H9 (cell line): Measurements from ENCODE around the gene AFF1. TPM values are rescaled to one million over a fixed set of nuclear protein-coding genes. Genes with fewer than 3 reads are reported as not detected.

Source experiments
- DNase-seq: peaks from one replicate; pipeline ENCODE4 v3.0.0-alpha.2; 2017
- H2AFZ ChIP-seq: one replicate; pipeline ENCODE4 v1.6.1; 2013; ENCODE audit warnings: mild to moderate bottlenecking, low read length, control low read depth, moderate library complexity
- H2AK5ac ChIP-seq: 2 replicates; pipeline ENCODE4 v1.6.1; 2013; ENCODE audit warnings: low read length, control low read depth, mixed read lengths; ENCODE audit not compliant: insufficient read length
- H2BK120ac ChIP-seq: one replicate; pipeline ENCODE4 v1.6.1; 2013; ENCODE audit warnings: low read depth, mild to moderate bottlenecking, low read length, control low read depth, inconsistent platforms; ENCODE audit not compliant: poor library complexity, severe bottlenecking
- H2BK12ac ChIP-seq: 2 replicates; pipeline ENCODE4 v1.6.1; 2013; ENCODE audit warnings: low read length, control low read depth, mixed read lengths, low read depth; ENCODE audit not compliant: insufficient read length
- H2BK15ac ChIP-seq: 2 replicates; pipeline ENCODE4 v1.6.1; 2013; ENCODE audit warnings: low read depth, low read length, control low read depth
- H2BK20ac ChIP-seq: one replicate; pipeline ENCODE4 v1.6.1; 2013; ENCODE audit warnings: low read depth, mild to moderate bottlenecking, low read length, control low read depth, inconsistent platforms; ENCODE audit not compliant: poor library complexity, severe bottlenecking
- H2BK5ac ChIP-seq: 2 replicates; pipeline ENCODE4 v1.6.1; 2013; ENCODE audit warnings: low read length, control low read depth, mixed read lengths; ENCODE audit not compliant: insufficient read length
- H3K14ac ChIP-seq: 2 replicates; pipeline ENCODE4 v1.6.1; 2013; ENCODE audit warnings: low read length, control low read depth; ENCODE audit not compliant: insufficient read depth
- H3K18ac ChIP-seq: 2 replicates; pipeline ENCODE4 v1.6.1; 2013; ENCODE audit warnings: low read depth, mild to moderate bottlenecking, mixed read lengths, low read length, control low read depth; ENCODE audit not compliant: insufficient read length
- H3K23ac ChIP-seq: 2 replicates; pipeline ENCODE4 v1.6.1; 2013; ENCODE audit warnings: low read length, control low read depth, mixed read lengths, low read depth; ENCODE audit not compliant: insufficient read length
- H3K23me2 ChIP-seq: 2 replicates; pipeline ENCODE4 v1.6.1; 2013; ENCODE audit warnings: low read depth, mild to moderate bottlenecking, mixed read lengths, low read length, control low read depth; ENCODE audit not compliant: insufficient read length, poor library complexity, severe bottlenecking
- H3K27ac ChIP-seq: 2 replicates; pipeline ENCODE4 v1.5.1; 2013; ENCODE audit warnings: low read length, control low read depth, mixed read lengths, low read depth; ENCODE audit not compliant: insufficient read length
- H3K27me3 ChIP-seq: 2 replicates; pipeline ENCODE4 v1.6.1; 2013; ENCODE audit warnings: low read length, control low read depth, inconsistent platforms; ENCODE audit not compliant: insufficient read depth
- H3K4ac ChIP-seq: 2 replicates; pipeline ENCODE4 v1.6.1; 2013; ENCODE audit warnings: low read depth, mild to moderate bottlenecking, control low read depth, inconsistent platforms, low read length, moderate library complexity
- H3K4me1 ChIP-seq: 2 replicates; pipeline ENCODE4 v1.6.1; 2013; ENCODE audit warnings: low read length, control low read depth, inconsistent platforms; ENCODE audit not compliant: insufficient read depth
- H3K4me2 ChIP-seq: 2 replicates; pipeline ENCODE4 v1.6.1; 2013; ENCODE audit warnings: low read length, control low read depth, mixed read lengths; ENCODE audit not compliant: insufficient read length, insufficient read depth
- H3K56ac ChIP-seq: 2 replicates; pipeline ENCODE4 v1.6.1; 2013; ENCODE audit warnings: low read depth, mild to moderate bottlenecking, mixed read lengths, low read length, control low read depth; ENCODE audit not compliant: insufficient read length
- H3K79me1 ChIP-seq: 2 replicates; pipeline ENCODE4 v1.6.1; 2013; ENCODE audit warnings: low read depth, mild to moderate bottlenecking, moderate library complexity, low read length, control low read depth, inconsistent platforms; ENCODE audit not compliant: insufficient read depth, poor library complexity, severe bottlenecking
- H3K79me2 ChIP-seq: 2 replicates; pipeline ENCODE4 v1.6.1; 2013; ENCODE audit warnings: low read length, control low read depth, inconsistent platforms; ENCODE audit not compliant: insufficient read depth
- H3K9ac ChIP-seq: 2 replicates; pipeline ENCODE4 v1.6.1; 2013; ENCODE audit warnings: low read length, control low read depth, mixed read lengths; ENCODE audit not compliant: insufficient read length; ENCODE audit errors: extremely low read depth
- H3K9me3 ChIP-seq: one replicate; pipeline ENCODE4 v1.6.1; 2013; ENCODE audit warnings: low read depth, low read length, inconsistent platforms; ENCODE audit not compliant: control insufficient read depth
- H3T11ph ChIP-seq: one replicate; pipeline ENCODE4 v1.6.1; 2013; ENCODE audit warnings: mild to moderate bottlenecking, low read length, control low read depth, inconsistent platforms
- H4K20me1 ChIP-seq: one replicate; pipeline ENCODE4 v1.6.1; 2013; ENCODE audit not compliant: control insufficient read depth, insufficient read length, insufficient read depth
- H4K5ac ChIP-seq: 2 replicates; pipeline ENCODE4 v1.6.1; 2013; ENCODE audit warnings: low read depth, mild to moderate bottlenecking, mixed read lengths, low read length, control low read depth; ENCODE audit not compliant: insufficient read length
- H4K8ac ChIP-seq: replicated peaks from 2 replicates; pipeline ENCODE4 v1.6.1; 2013; ENCODE audit warnings: low read length, control low read depth, mixed read lengths, low read depth; ENCODE audit not compliant: insufficient read length
- H4K91ac ChIP-seq: 2 replicates; pipeline ENCODE4 v1.6.1; 2013; ENCODE audit warnings: low read depth, mild to moderate bottlenecking, moderate library complexity, mixed read lengths, low read length, control low read depth; ENCODE audit not compliant: insufficient read length
- H3K27ac Mint-ChIP-seq, 3 experiments: 2 replicates in 2 of 3; 3 replicates in 1 of 3; pipeline ENCODE4 v1.8.0; 2020 to 2021; ENCODE audit warnings: mixed read lengths in 3 of 3, mild to moderate bottlenecking in 1 of 3, moderate library complexity in 1 of 3
- H3K27me3 Mint-ChIP-seq: 2 replicates; pipeline ENCODE4 v1.8.0; 2021; ENCODE audit warnings: low read depth, mild to moderate bottlenecking, moderate library complexity, mixed read lengths
- H3K36me3 Mint-ChIP-seq, 3 experiments: 2 replicates in 2 of 3; 3 replicates in 1 of 3; pipeline ENCODE4 v1.8.0; 2020 to 2021; ENCODE audit warnings: low read depth in 3 of 3, mixed read lengths in 3 of 3; ENCODE audit not compliant: insufficient read depth in 1 of 3
- H3K4me1 Mint-ChIP-seq, 2 experiments: 2 replicates each; pipeline ENCODE4 v1.8.0; 2020; ENCODE audit warnings: mixed read lengths in 2 of 2
- H3K4me3 Mint-ChIP-seq, 2 experiments: 2 replicates in 1 of 2; 3 replicates in 1 of 2; pipeline ENCODE4 v1.8.0; 2020 to 2021; ENCODE audit warnings: mild to moderate bottlenecking in 2 of 2, mixed read lengths in 2 of 2, moderate library complexity in 1 of 2
- H3K9me3 Mint-ChIP-seq, 2 experiments: 2 replicates in 1 of 2; 3 replicates in 1 of 2; pipeline ENCODE4 v1.8.0; 2020; ENCODE audit warnings: mild to moderate bottlenecking in 2 of 2, mixed read lengths in 2 of 2, moderate library complexity in 1 of 2
- CTCF ChIP-seq: fragments of 200-600 bp; sonication (generic); conservative IDR thresholded peaks from 3 replicates; pipeline ENCODE4 v1.8.0; 2021; ENCODE audit warnings: antibody characterized with exemption, mild to moderate bottlenecking
- WGBS: extraction: QIAGEN DNeasy Blood & Tissue Kit; methylation state at CpG from one replicate; pipeline ENCODE4 v1.1.7; 2013; ENCODE audit warnings: missing lambda C conversion rate, low lambda C conversion rate, mixed read lengths; ENCODE audit not compliant: insufficient read length; ENCODE audit errors: extremely low coverage; 5-methylcytosine and 5-hydroxymethylcytosine counted together
- total RNA-seq: library from RNA; stranded (reverse); gene quantifications from 2 replicates; pipeline ENCODE4 v1.2.1, GENCODE V29; 2021

AFF1 gene
- total RNA-seq, 1 experiment from 2014 or later = 74.5 TPM

DNA sequence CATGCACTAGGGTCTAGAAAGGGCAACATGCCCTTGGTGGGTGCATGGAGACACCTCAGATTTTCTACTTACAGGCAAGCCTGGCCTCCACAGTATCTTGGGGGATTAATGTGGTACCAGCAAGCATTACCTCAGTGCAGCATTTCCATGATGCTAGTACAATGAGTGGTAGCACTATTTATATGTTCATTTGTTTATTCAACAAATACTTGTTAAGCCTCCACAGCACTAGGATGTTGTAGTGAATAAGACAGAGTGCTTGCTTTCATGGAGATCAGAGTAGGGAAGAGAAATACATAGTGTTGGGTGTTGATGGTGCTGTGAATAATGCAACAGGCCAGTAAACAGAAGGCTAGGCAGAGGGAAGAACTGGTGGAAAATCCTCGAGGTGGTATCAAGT is 152.2 kb downstream of the AFF1 start:
- Histone ChIP-seq H3K9me3 (no peaks in the 10 kb centered on the region), H3K79me2 (no peaks in the 10 kb centered on the region; the same call in none of the 2 replicates), H3K27ac (no peak overlapping the region), H3K4me1 (peaks cover 2% of the 10 kb centered on the region; the same call in 1 of the 2 replicates), H4K20me1 (no peaks in the 10 kb centered on the region), H2BK20ac (no peak overlapping the region), H3K4me2 (no peak overlapping the region), H4K8ac (no peak overlapping the region), H3K18ac (no peak overlapping the region), H3K14ac (no peak overlapping the region), H3K4ac (no peak overlapping the region), H3K27me3 (no peaks in the 10 kb centered on the region), H2BK12ac (no peak overlapping the region), H3K9ac (no peak overlapping the region), H3T11ph (no peak overlapping the region), H3K23ac (no peak overlapping the region), H2BK15ac (no peak overlapping the region), H2AFZ (no peak overlapping the region), H2AK5ac (no peak overlapping the region), H2BK5ac (no peak overlapping the region), H2BK120ac (no peak overlapping the region), H4K91ac (no peak overlapping the region), H3K56ac (no peak overlapping the region), H4K5ac (no peak overlapping the region), H3K79me1 (peaks cover 10% of the 10 kb centered on the region), H3K23me2 (no peaks in the 10 kb centered on the region)
- DNase-seq = no peak
- Mint-ChIP-seq H3K27me3 (no peaks in the 10 kb centered on the region), H3K27ac (peak overlapping the region; percentile 0 to 41 (median 16); a peak in 5 of 7 replicates), H3K4me3 (no peak overlapping the region), H3K4me1 (peaks cover 11 to 15% of the 10 kb centered on the region in 2 experiments), H3K36me3 (peaks cover 4 to 30% (median 18%) of the 10 kb centered on the region in 3 experiments; a peak in 6 of 7 replicates), H3K9me3 (no peaks in the 10 kb centered on the region)
- no peak for TF ChIP-seq CTCF
- no CpG with 5 or more reads among the region's 1 CpG for WGBS
